Measurements from ENCODE around the gene SHQ1.
"Not testable (repeated sequence)": the region's sequence is repeated elsewhere in the genome, so short reads cannot be mapped to it uniquely, and the experiment has no call there.

The SHQ1 gene

GRCh38 chr3:72728958-72729467 lies 119.2 kb downstream of the SHQ1 start:
- Histone ChIP-seq H3K4me3 (ENCODE audit: low read depth, low read length) (no peak overlapping the region), H3K9ac (ENCODE audit: low read depth, low read length) (no peak overlapping the region), H3K9me3 (ENCODE audit: control insufficient read depth, insufficient read depth, low read length) (no peaks in the 10 kb centered on the region), H3K36me3 (ENCODE audit: control insufficient read depth, insufficient read depth, low read length) (no peaks in the 10 kb centered on the region), H3K27me3 (ENCODE audit: control insufficient read depth, insufficient read depth, low read length) (no peaks in the 10 kb centered on the region), H3K4me1 (ENCODE audit: control insufficient read depth, insufficient read depth, low read length) (peaks cover 4% of the 10 kb centered on the region; the same call in 1 of the 2 replicates), H3K27ac (ENCODE audit: low read depth, low read length) (no peak overlapping the region)

GRCh38 chr3:72728329-72728889 lies 119.8 kb downstream of the SHQ1 start:
- Histone ChIP-seq H3K36me3 (ENCODE audit: control insufficient read depth, insufficient read depth, low read length) (no peaks in the 10 kb centered on the region), H3K9me3 (ENCODE audit: control insufficient read depth, insufficient read depth, low read length) (no peaks in the 10 kb centered on the region), H3K4me3 (ENCODE audit: low read depth, low read length) (no peak overlapping the region), H3K4me1 (ENCODE audit: control insufficient read depth, insufficient read depth, low read length) (peaks cover 4% of the 10 kb centered on the region; the same call in 1 of the 2 replicates), H3K9ac (ENCODE audit: low read depth, low read length) (no peak overlapping the region), H3K27me3 (ENCODE audit: control insufficient read depth, insufficient read depth, low read length) (no peaks in the 10 kb centered on the region), H3K27ac (ENCODE audit: low read depth, low read length) (no peak overlapping the region)

- peaks cover 4% of the 10 kb centered on the region; the same call in 1 of the 2 replicates for H3K4me1 ChIP-seq (ENCODE audit: control insufficient read depth, insufficient read depth, low read length)
- no peaks in the 10 kb centered on the region for H3K27me3 ChIP-seq (ENCODE audit: control insufficient read depth, insufficient read depth, low read length)
- H3K4me3 ChIP-seq (ENCODE audit: low read depth, low read length): no peak overlapping the region
- H3K9ac ChIP-seq (ENCODE audit: low read depth, low read length): no peak overlapping the region
- H3K9me3 ChIP-seq (ENCODE audit: control insufficient read depth, insufficient read depth, low read length): no peaks in the 10 kb centered on the region
- no peak overlapping the region for H3K27ac ChIP-seq (ENCODE audit: low read depth, low read length)
- no peaks in the 10 kb centered on the region for H3K36me3 ChIP-seq (ENCODE audit: control insufficient read depth, insufficient read depth, low read length)
These were observed 120.5 kb downstream of the SHQ1 start for GRCh38 chr3:72727726-72728125.

GRCh38 chr3:72727172-72727571 lies 121.1 kb downstream of the SHQ1 start:
- H3K4me1 ChIP-seq (ENCODE audit: control insufficient read depth, insufficient read depth, low read length): peaks cover 4% of the 10 kb centered on the region; the same call in 1 of the 2 replicates
- no peaks in the 10 kb centered on the region for H3K27me3 ChIP-seq (ENCODE audit: control insufficient read depth, insufficient read depth, low read length)
- no peak overlapping the region for H3K27ac ChIP-seq (ENCODE audit: low read depth, low read length)
- no peaks in the 10 kb centered on the region for H3K36me3 ChIP-seq (ENCODE audit: control insufficient read depth, insufficient read depth, low read length)
- H3K9ac ChIP-seq (ENCODE audit: low read depth, low read length): no peak overlapping the region
- no peaks in the 10 kb centered on the region for H3K9me3 ChIP-seq (ENCODE audit: control insufficient read depth, insufficient read depth, low read length)
- no peak overlapping the region for H3K4me3 ChIP-seq (ENCODE audit: low read depth, low read length)

GRCh38 chr3:72725229-72725628 lies 123.0 kb downstream of the SHQ1 start:
- no peak overlapping the region for H3K4me3 ChIP-seq (ENCODE audit: low read depth, low read length)

GRCh38 chr3:72724070-72724469 lies 124.2 kb downstream of the SHQ1 start:
- Histone ChIP-seq H3K9ac (ENCODE audit: low read depth, low read length) (no peak overlapping the region), H3K9me3 (ENCODE audit: control insufficient read depth, insufficient read depth, low read length) (no peaks in the 10 kb centered on the region), H3K27me3 (ENCODE audit: control insufficient read depth, insufficient read depth, low read length) (no peaks in the 10 kb centered on the region), H3K36me3 (ENCODE audit: control insufficient read depth, insufficient read depth, low read length) (no peaks in the 10 kb centered on the region), H3K4me1 (ENCODE audit: control insufficient read depth, insufficient read depth, low read length) (peaks cover 14% of the 10 kb centered on the region), H3K4me3 (ENCODE audit: low read depth, low read length) (no peak overlapping the region), H3K27ac (ENCODE audit: low read depth, low read length) (no peak overlapping the region)

More at GRCh38 chr3:72725229-72725628, 123.0 kb downstream of the SHQ1 start:
- Histone ChIP-seq H3K27ac (ENCODE audit: low read depth, low read length) (no peak overlapping the region), H3K4me1 (ENCODE audit: control insufficient read depth, insufficient read depth, low read length) (peaks cover 18% of the 10 kb centered on the region), H3K9ac (ENCODE audit: low read depth, low read length) (no peak overlapping the region), H3K9me3 (ENCODE audit: control insufficient read depth, insufficient read depth, low read length) (no peaks in the 10 kb centered on the region), H3K36me3 (ENCODE audit: control insufficient read depth, insufficient read depth, low read length) (no peaks in the 10 kb centered on the region), H3K27me3 (ENCODE audit: control insufficient read depth, insufficient read depth, low read length) (no peaks in the 10 kb centered on the region)

GRCh38 chr3:72722930-72723726 lies 125.1 kb downstream of the SHQ1 start:
- no peak overlapping the region for H3K27ac ChIP-seq (ENCODE audit: low read depth, low read length)
- H3K36me3 ChIP-seq (ENCODE audit: control insufficient read depth, insufficient read depth, low read length): no peaks in the 10 kb centered on the region
- no peak overlapping the region for H3K9ac ChIP-seq (ENCODE audit: low read depth, low read length)
- no peaks in the 10 kb centered on the region for H3K27me3 ChIP-seq (ENCODE audit: control insufficient read depth, insufficient read depth, low read length)
- no peak overlapping the region for H3K4me3 ChIP-seq (ENCODE audit: low read depth, low read length)
- no peaks in the 10 kb centered on the region for H3K9me3 ChIP-seq (ENCODE audit: control insufficient read depth, insufficient read depth, low read length)
- peaks cover 14% of the 10 kb centered on the region for H3K4me1 ChIP-seq (ENCODE audit: control insufficient read depth, insufficient read depth, low read length)

GRCh38 chr3:72721683-72722381 lies 126.4 kb downstream of the SHQ1 start:
- Histone ChIP-seq H3K27ac (ENCODE audit: low read depth, low read length) (no peak overlapping the region), H3K4me3 (ENCODE audit: low read depth, low read length) (no peak overlapping the region), H3K36me3 (ENCODE audit: control insufficient read depth, insufficient read depth, low read length) (no peaks in the 10 kb centered on the region), H3K27me3 (ENCODE audit: control insufficient read depth, insufficient read depth, low read length) (no peaks in the 10 kb centered on the region), H3K4me1 (ENCODE audit: control insufficient read depth, insufficient read depth, low read length) (peaks cover 14% of the 10 kb centered on the region), H3K9ac (ENCODE audit: low read depth, low read length) (no peak overlapping the region), H3K9me3 (ENCODE audit: control insufficient read depth, insufficient read depth, low read length) (no peaks in the 10 kb centered on the region; the same call in 1 of the 2 replicates)

GRCh38 chr3:72720566-72720965 lies 127.7 kb downstream of the SHQ1 start:
- H3K27ac ChIP-seq (ENCODE audit: low read depth, low read length): no peak overlapping the region
- peaks cover 9% of the 10 kb centered on the region for H3K9me3 ChIP-seq (ENCODE audit: control insufficient read depth, insufficient read depth, low read length)
- no peaks in the 10 kb centered on the region for H3K27me3 ChIP-seq (ENCODE audit: control insufficient read depth, insufficient read depth, low read length)
- H3K4me1 ChIP-seq (ENCODE audit: control insufficient read depth, insufficient read depth, low read length): peaks cover 14% of the 10 kb centered on the region
- no peak overlapping the region for H3K4me3 ChIP-seq (ENCODE audit: low read depth, low read length)
- H3K9ac ChIP-seq (ENCODE audit: low read depth, low read length): no peak overlapping the region
- H3K36me3 ChIP-seq (ENCODE audit: control insufficient read depth, insufficient read depth, low read length): no peaks in the 10 kb centered on the region

GRCh38 chr3:72719137-72719536 lies 129.1 kb downstream of the SHQ1 start:
- no peak overlapping the region for H3K4me3 ChIP-seq (ENCODE audit: low read depth, low read length)
- H3K36me3 ChIP-seq (ENCODE audit: control insufficient read depth, insufficient read depth, low read length): no peaks in the 10 kb centered on the region

GRCh38 chr3:72714135-72714534 lies 134.1 kb downstream of the SHQ1 start:
- H3K9me3 ChIP-seq (ENCODE audit: control insufficient read depth, insufficient read depth, low read length): peaks cover 12% of the 10 kb centered on the region
- not testable (repeated sequence) for H3K27me3 ChIP-seq (ENCODE audit: control insufficient read depth, insufficient read depth, low read length); H3K36me3 ChIP-seq (ENCODE audit: control insufficient read depth, insufficient read depth, low read length); H3K9ac ChIP-seq (ENCODE audit: low read depth, low read length); H3K4me1 ChIP-seq (ENCODE audit: control insufficient read depth, insufficient read depth, low read length); H3K27ac ChIP-seq (ENCODE audit: low read depth, low read length); H3K4me3 ChIP-seq (ENCODE audit: low read depth, low read length)

More at GRCh38 chr3:72719137-72719536, 129.1 kb downstream of the SHQ1 start:
- Histone ChIP-seq H3K27ac (ENCODE audit: low read depth, low read length) (no peak overlapping the region), H3K27me3 (ENCODE audit: control insufficient read depth, insufficient read depth, low read length) (no peaks in the 10 kb centered on the region), H3K9ac (ENCODE audit: low read depth, low read length) (no peak overlapping the region), H3K9me3 (ENCODE audit: control insufficient read depth, insufficient read depth, low read length) (peaks cover 12% of the 10 kb centered on the region), H3K4me1 (ENCODE audit: control insufficient read depth, insufficient read depth, low read length) (peaks cover 14% of the 10 kb centered on the region)
